CD4-positive, alpha-beta T cell treated with Interleukin-15 for 4 hours (primary cell): ENCODE results near the gene GHDC.
"Not testable (repeated sequence)": the region's sequence is repeated elsewhere in the genome, so short reads cannot be mapped to it uniquely, and the experiment has no call there.

ENCODE experiments used
- DNase-seq: peaks from one replicate; pipeline ENCODE4 v3.0.0-alpha.2; 2020; ENCODE audit warnings: low spot score

The GHDC gene

GRCh38 chr17:42202696-42203095, 8.4 kb upstream of the GHDC start:
- DNase-seq, result no peak

GRCh38 chr17:42202159-42202558, 7.9 kb upstream of the GHDC start:
- DNase-seq, result no peak

GRCh38 chr17:42201458-42201772, 7.1 kb upstream of the GHDC start:
- no peak for DNase-seq

GRCh38 chr17:42200706-42201457, 6.6 kb upstream of the GHDC start:
- DNase-seq, result no peak

GRCh38 chr17:42199416-42200011, 5.2 kb upstream of the GHDC start:
- DNase-seq, result no peak

- peak; percentile 13 for DNase-seq
Observed at GRCh38 chr17:42198897-42199296, 4.6 kb upstream of the GHDC start.

GRCh38 chr17:42197564-42198156, 3.4 kb upstream of the GHDC start:
- DNase-seq, result no peak

GRCh38 chr17:42193216-42193968, 902 bp downstream of the GHDC start:
- DNase-seq, result no peak

- no peak for DNase-seq
Observed at GRCh38 chr17:42192189-42193126, 1.8 kb downstream of the GHDC start.

GRCh38 chr17:42191275-42191608, 3.1 kb downstream of the GHDC start:
- DNase-seq, result no peak

- no peak for DNase-seq
Observed at GRCh38 chr17:42190491-42191274, 3.6 kb downstream of the GHDC start.

- DNase-seq, result no peak
Observed at GRCh38 chr17:42189651-42189965, 4.7 kb downstream of the GHDC start.

- DNase-seq, result no peak
Observed at GRCh38 chr17:42188749-42189650, 5.3 kb downstream of the GHDC start.

GRCh38 chr17:42187833-42188232, 6.5 kb downstream of the GHDC start:
- no peak for DNase-seq

- not testable (repeated sequence) for DNase-seq
Observed at GRCh38 chr17:42186191-42186590, 8.1 kb downstream of the GHDC start.

- no peak for DNase-seq
Observed at GRCh38 chr17:42185621-42185930, 8.7 kb downstream of the GHDC start.

- DNase-seq, result no peak
Observed at GRCh38 chr17:42184713-42185620, 9.3 kb downstream of the GHDC start, which contains the start of gene HCRT. Gene HCRT (minus strand): TSS chr17:42185452. CDS start chr17:42185365, 87 bp downstream.

GRCh38 chr17:42183741-42184711, 10.3 kb downstream of the GHDC start:
- DNase-seq, result peak; percentile 75
